Bronchial epithelial cell (primary cell): ENCODE data around the gene PPP2R1B. TPM values are rescaled to one million over a fixed set of nuclear protein-coding genes. Genes with fewer than 3 reads are reported as not detected.
A peak's percentile ranks its signal among the peaks of the same experiment; 100 is the strongest.

Experiments
- DNase-seq: peaks from one replicate; pipeline ENCODE4 v3.0.0-alpha.2; 2010; ENCODE audit warnings: low read depth
- FAIRE-seq: peaks from 2 replicates; lab custom pipeline; 2011; peaks lifted over from hg19 to GRCh38; lab: Jason Lieb, UNC
- H3K27me3 ChIP-seq: 2 replicates; pipeline ENCODE4 v1.5.1; 2011; ENCODE audit warnings: low read length; ENCODE audit not compliant: control insufficient read depth, insufficient read depth
- H3K36me3 ChIP-seq: 2 replicates; pipeline ENCODE4 v1.5.1; 2011; ENCODE audit warnings: low read length; ENCODE audit not compliant: control insufficient read depth, insufficient read depth
- H3K4me3 ChIP-seq: 2 replicates; pipeline ENCODE4 v1.5.1; 2011; ENCODE audit warnings: mild to moderate bottlenecking, low read depth, low read length, control low read depth
- CTCF ChIP-seq: IDR thresholded peaks from 2 replicates; pipeline ENCODE4 v1.5.1; 2011; ENCODE audit warnings: mild to moderate bottlenecking, moderate library complexity, low read length, control low read depth, inconsistent platforms; ENCODE audit not compliant: insufficient read depth, severe bottlenecking
- total RNA-seq: library from RNA; depleted of rRNA; stranded (reverse); fragments of >200 nt; gene quantifications from 2 replicates; pipeline ENCODE4 v1.2.1, GENCODE V29; 2014

The PPP2R1B gene
- total RNA-seq, 1 donor from 2014 or later = 26.1 TPM

GRCh38 chr11:111811445-111811844 lies 45.3 kb upstream of the PPP2R1B start:
- Histone ChIP-seq H3K27me3 (no peaks in the 10 kb centered on the region), H3K36me3 (peaks cover 4% of the 10 kb centered on the region), H3K4me3 (no peak overlapping the region)
- no peak for FAIRE-seq
- no peak for TF ChIP-seq CTCF
- DNase-seq = no peak

- Histone ChIP-seq H3K4me3 (no peak overlapping the region), H3K36me3 (peaks cover 5% of the 10 kb centered on the region), H3K27me3 (no peaks in the 10 kb centered on the region)
- FAIRE-seq (no peak), DNase-seq (no peak)
- TF ChIP-seq CTCF = no peak
These were observed 42.6 kb upstream of the PPP2R1B start for GRCh38 chr11:111808834-111809233.

GRCh38 chr11:111808063-111808588 lies 41.9 kb upstream of the PPP2R1B start:
- FAIRE-seq = no peak
- no peaks in the 10 kb centered on the region for H3K27me3 ChIP-seq
- no peak overlapping the region for H3K4me3 ChIP-seq
- no peak for DNase-seq
- no peak for TF ChIP-seq CTCF
- H3K36me3 ChIP-seq = peaks cover 5% of the 10 kb centered on the region

- DNase-seq (no peak), FAIRE-seq (no peak)
- Histone ChIP-seq H3K4me3 (no peak overlapping the region), H3K36me3 (peaks cover 5% of the 10 kb centered on the region), H3K27me3 (no peaks in the 10 kb centered on the region)
- TF ChIP-seq CTCF = no peak
These were observed 40.9 kb upstream of the PPP2R1B start for GRCh38 chr11:111807076-111807475.

- DNase-seq = peak; percentile 50
- Histone ChIP-seq H3K27me3 (no peaks in the 10 kb centered on the region), H3K4me3 (no peak overlapping the region), H3K36me3 (peaks cover 3% of the 10 kb centered on the region)
- no peak for TF ChIP-seq CTCF
- FAIRE-seq = no peak
These were observed 34.9 kb upstream of the PPP2R1B start for GRCh38 chr11:111801135-111801534.

GRCh38 chr11:111798279-111798678 lies 32.1 kb upstream of the PPP2R1B start:
- FAIRE-seq (no peak), DNase-seq (no peak)
- peaks cover 1% of the 10 kb centered on the region for H3K36me3 ChIP-seq
- H3K27me3 ChIP-seq = no peaks in the 10 kb centered on the region
- H3K4me3 ChIP-seq = no peak overlapping the region
- TF ChIP-seq CTCF = no peak
